ENCODE results near the gene LIN54.

GRCh38 chr4:83040269-83040668 lies 29.6 kb upstream of the LIN54 start:
- TF ChIP-seq, protein P1, sequence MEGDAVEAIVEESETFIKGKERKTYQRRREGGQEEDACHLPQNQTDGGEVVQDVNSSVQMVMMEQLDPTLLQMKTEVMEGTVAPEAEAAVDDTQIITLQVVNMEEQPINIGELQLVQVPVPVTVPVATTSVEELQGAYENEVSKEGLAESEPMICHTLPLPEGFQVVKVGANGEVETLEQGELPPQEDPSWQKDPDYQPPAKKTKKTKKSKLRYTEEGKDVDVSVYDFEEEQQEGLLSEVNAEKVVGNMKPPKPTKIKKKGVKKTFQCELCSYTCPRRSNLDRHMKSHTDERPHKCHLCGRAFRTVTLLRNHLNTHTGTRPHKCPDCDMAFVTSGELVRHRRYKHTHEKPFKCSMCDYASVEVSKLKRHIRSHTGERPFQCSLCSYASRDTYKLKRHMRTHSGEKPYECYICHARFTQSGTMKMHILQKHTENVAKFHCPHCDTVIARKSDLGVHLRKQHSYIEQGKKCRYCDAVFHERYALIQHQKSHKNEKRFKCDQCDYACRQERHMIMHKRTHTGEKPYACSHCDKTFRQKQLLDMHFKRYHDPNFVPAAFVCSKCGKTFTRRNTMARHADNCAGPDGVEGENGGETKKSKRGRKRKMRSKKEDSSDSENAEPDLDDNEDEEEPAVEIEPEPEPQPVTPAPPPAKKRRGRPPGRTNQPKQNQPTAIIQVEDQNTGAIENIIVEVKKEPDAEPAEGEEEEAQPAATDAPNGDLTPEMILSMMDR (IDR thresholded peaks at IDR 0.05; ENCODE audit: low read length): no peak
- TF ChIP-seq EZH2 (optimal IDR thresholded peaks at IDR 0.05; ENCODE audit: low read depth, low read length) (no peak), EZH2phosphoT487 (IDR thresholded peaks at IDR 0.05; ENCODE audit: low read length) (no peak)
